ENCODE data around the gene LAMA3. TPM values are rescaled to one million over a fixed set of nuclear protein-coding genes. Genes with fewer than 3 reads are reported as not detected.

Gene LAMA3
- total and polyA plus RNA-seq, 2 donors (not counting 3 experiments of a cell fraction or from before 2014, with no cell fraction given) = 2.6 to 12.3 TPM

GRCh38 chr18:23868136-23868785 lies 179.0 kb downstream of the LAMA3 start:
- no peak for TF ChIP-seq MYC (IDR thresholded peaks at IDR 0.05; ENCODE audit: low read depth, low read length)
- no peak for TF ChIP-seq GATA2 (IDR thresholded peaks at IDR 0.05; ENCODE audit: insufficient read depth, insufficient read length, low read depth, low read length)
- no peak for TF ChIP-seq MAX (IDR thresholded peaks at IDR 0.05; ENCODE audit: insufficient read depth, insufficient read length)
- TF ChIP-seq FOS (IDR thresholded peaks at IDR 0.05; ENCODE audit: borderline replicate concordance, insufficient read depth, low read length) = no peak
- no peak for TF ChIP-seq POLR2AphosphoS5 (IDR thresholded peaks at IDR 0.05; ENCODE audit: insufficient read depth, low read depth, low read length)
- no peak for TF ChIP-seq EZH2 (IDR thresholded peaks at IDR 0.05; ENCODE audit: borderline replicate concordance, low read depth, low read length, severe bottlenecking)
- TF ChIP-seq CTCF (IDR thresholded peaks at IDR 0.05; ENCODE audit: extremely low read depth in 1 of 2, insufficient read depth in 1 of 2, low read depth in 1 of 2, low read length in 2 of 2) = no peak
- no peak for TF ChIP-seq POLR2A (IDR thresholded peaks at IDR 0.05; ENCODE audit: low read depth, low read length)
- no peak for TF ChIP-seq JUN (IDR thresholded peaks at IDR 0.05; ENCODE audit: borderline replicate concordance, insufficient read depth, insufficient read length, low read depth)
- Histone ChIP-seq H3K9me3 (replicated peaks; ENCODE audit: control insufficient read depth, insufficient read depth, low read length) (no peaks in the 10 kb centered on the region), H4K20me1 (replicated peaks; ENCODE audit: control insufficient read depth, extremely low read depth, insufficient read depth, low read length) (no peaks in the 10 kb centered on the region), H3K4me3 (replicated peaks in 1 of 3; ENCODE audit: insufficient read depth in 1 of 3, low read depth in 1 of 3, low read length in 3 of 3) (no peak overlapping the region), H3K4me2 (ENCODE audit: insufficient read depth, low read length) (no peak overlapping the region), H2AFZ (ENCODE audit: low read depth, low read length) (no peak overlapping the region), H3K36me3 (ENCODE audit: control insufficient read depth in 2 of 2, extremely low read depth in 1 of 2, insufficient read depth in 2 of 2, low read length in 2 of 2) (no peaks in the 10 kb centered on the region), H3K9me1 (replicated peaks; ENCODE audit: control insufficient read depth, extremely low read depth, insufficient read depth, low read length) (no peaks in the 10 kb centered on the region), H3K4me1 (ENCODE audit: control insufficient read depth, extremely low read depth, insufficient read depth, low read length) (peaks cover 4% of the 10 kb centered on the region), H3K27ac (ENCODE audit: insufficient read depth, low read depth, low read length) (no peak overlapping the region), H3K79me2 (ENCODE audit: control insufficient read depth, insufficient read depth, low read length) (no peaks in the 10 kb centered on the region), H3K9ac (replicated peaks; ENCODE audit: extremely low read depth, insufficient read depth, low read length) (no peak overlapping the region), H3K27me3 (ENCODE audit: control insufficient read depth in 2 of 2, insufficient read depth in 2 of 2, low read length in 2 of 2) (no peaks in the 10 kb centered on the region)
- DNase-seq (ENCODE audit: low read depth, low spot score) (no peak), FAIRE-seq (no peak)
- ChIA-PET POLR2A (no interaction called here), CTCF (no interaction called here)
- BruUV-seq (replicated peaks) = no TSS peak
- intact Hi-C loops (cut with micrococcal nuclease) = no loop called here
- dilution Hi-C loops (cut with MboI; ENCODE audit: extremely low pct_ligation_motif_present, low sequenced_read_pairs) = no loop called here

Measured in endothelial cell of umbilical vein (primary cell).